Measurements from ENCODE around the gene TMEM208. TPM values are rescaled to one million over a fixed set of nuclear protein-coding genes. Genes with fewer than 3 reads are reported as not detected.

Gene TMEM208
- polyA plus RNA-seq, 3 donors = 45.4 to 130 (median 117) TPM

- Histone ChIP-seq H3K27me3 (ENCODE audit: control insufficient read depth in 2 of 2, insufficient read depth in 2 of 2, low read length in 2 of 2) (no peaks in the 10 kb centered on the region), H2AFZ (ENCODE audit: insufficient read depth, low read depth, low read length, poor library complexity, severe bottlenecking) (no peak overlapping the region), H3K27ac (ENCODE audit: low read depth in 1 of 2, low read length in 2 of 2) (no peak overlapping the region), H3K4me1 (ENCODE audit: control insufficient read depth in 1 of 2, insufficient read depth in 2 of 2, low read length in 2 of 2) (no peaks in the 10 kb centered on the region), H3K4me2 (replicated peaks; ENCODE audit: extremely low read depth, low read length, poor library complexity, severe bottlenecking) (no peak overlapping the region), H3K36me3 (replicated peaks in 1 of 2; ENCODE audit: control insufficient read depth in 1 of 2, insufficient read depth in 2 of 2, low read length in 2 of 2) (peaks cover 52 to 76% of the 10 kb centered on the region in 2 donors), H3K4me3 (replicated peaks in 1 of 3; ENCODE audit: low read depth in 2 of 3, low read length in 3 of 3) (no peak overlapping the region), H3K9ac (ENCODE audit: insufficient read depth, low read length, poor library complexity, severe bottlenecking) (no peak overlapping the region), H3K9me3 (replicated peaks in 1 of 2; ENCODE audit: control insufficient read depth in 1 of 2, insufficient read depth in 1 of 2, low read length in 2 of 2) (no peaks in the 10 kb centered on the region), H3K79me2 (ENCODE audit: insufficient read depth, low read length) (no peaks in the 10 kb centered on the region), H4K20me1 (ENCODE audit: insufficient read depth, low read length) (peaks cover 26% of the 10 kb centered on the region)
- Mint-ChIP-seq H3K27me3 (ENCODE audit: low read depth in 3 of 3) (peaks cover 0 to 3% (median 1%) of the 10 kb centered on the region in 3 donors), H3K4me1 (peaks cover 8% of the 10 kb centered on the region), H3K27ac (no peak overlapping the region), H3K9me3 (peaks cover 0 to 2% (median 0%) of the 10 kb centered on the region in 7 donors), H3K36me3 (peaks cover 49 to 78% of the 10 kb centered on the region in 2 donors), H3K4me3 (no peak overlapping the region)
- no peak for DNase-seq
- WGBS (ENCODE audit: insufficient coverage) = 97% methylated on average over 7 of the region's 12 CpGs
- TF ChIP-seq CTCF (IDR thresholded peaks at IDR 0.05) = no peak
- intact Hi-C loops (cut with micrococcal nuclease) = no loop called here
These were observed 24.5 kb upstream of the TMEM208 start for GRCh38 chr16:67202426-67202825.

- intact Hi-C loops (cut with micrococcal nuclease) = no loop called here
- no peak for TF ChIP-seq CTCF (IDR thresholded peaks at IDR 0.05)
- H3K79me2 ChIP-seq (ENCODE audit: insufficient read depth, low read length) = no peaks in the 10 kb centered on the region
- peaks cover 20% of the 10 kb centered on the region for H4K20me1 ChIP-seq (ENCODE audit: insufficient read depth, low read length)
- H3K4me3 Mint-ChIP-seq = no peak overlapping the region
- no peak overlapping the region for H3K4me2 ChIP-seq (replicated peaks; ENCODE audit: extremely low read depth, low read length, poor library complexity, severe bottlenecking)
- no peak overlapping the region for H3K27ac ChIP-seq (ENCODE audit: low read depth in 1 of 2, low read length in 2 of 2)
- H3K9me3 Mint-ChIP-seq = peaks cover 0 to 2% (median 0%) of the 10 kb centered on the region in 7 donors
- H3K4me1 Mint-ChIP-seq = peaks cover 4% of the 10 kb centered on the region
- H3K36me3 Mint-ChIP-seq = peaks cover 44 to 72% of the 10 kb centered on the region in 2 donors
- WGBS (ENCODE audit: insufficient coverage) = 95% methylated on average over 22 of the region's 23 CpGs
- H3K27ac Mint-ChIP-seq = no peak overlapping the region
- H3K9me3 ChIP-seq (replicated peaks in 1 of 2; ENCODE audit: control insufficient read depth in 1 of 2, insufficient read depth in 1 of 2, low read length in 2 of 2) = no peaks in the 10 kb centered on the region
- peaks cover 0 to 3% (median 1%) of the 10 kb centered on the region in 3 donors for H3K27me3 Mint-ChIP-seq (ENCODE audit: low read depth in 3 of 3)
- peaks cover 46 to 70% of the 10 kb centered on the region in 2 donors for H3K36me3 ChIP-seq (replicated peaks in 1 of 2; ENCODE audit: control insufficient read depth in 1 of 2, insufficient read depth in 2 of 2, low read length in 2 of 2)
- H3K9ac ChIP-seq (ENCODE audit: insufficient read depth, low read length, poor library complexity, severe bottlenecking) = no peak overlapping the region
- H3K4me3 ChIP-seq (replicated peaks in 1 of 3; ENCODE audit: low read depth in 2 of 3, low read length in 3 of 3) = no peak overlapping the region
- no peak for DNase-seq
- no peaks in the 10 kb centered on the region for H3K27me3 ChIP-seq (ENCODE audit: control insufficient read depth in 2 of 2, insufficient read depth in 2 of 2, low read length in 2 of 2)
- no peaks in the 10 kb centered on the region for H3K4me1 ChIP-seq (ENCODE audit: control insufficient read depth in 1 of 2, insufficient read depth in 2 of 2, low read length in 2 of 2)
- no peak overlapping the region for H2AFZ ChIP-seq (ENCODE audit: insufficient read depth, low read depth, low read length, poor library complexity, severe bottlenecking)
These were observed 23.9 kb upstream of the TMEM208 start for GRCh38 chr16:67202956-67203493.

Data from CD14-positive monocyte (primary cell).